Measurements from ENCODE around the gene CLK3. TPM values are rescaled to one million over a fixed set of nuclear protein-coding genes. Genes with fewer than 3 reads are reported as not detected.
"Not testable (repeated sequence)": the region's sequence is repeated elsewhere in the genome, so short reads cannot be mapped to it uniquely, and the experiment has no call there.

CLK3 gene
- total RNA-seq, 4 donors from 2014 or later = 45.4 to 152 (median 105) TPM

DNA sequence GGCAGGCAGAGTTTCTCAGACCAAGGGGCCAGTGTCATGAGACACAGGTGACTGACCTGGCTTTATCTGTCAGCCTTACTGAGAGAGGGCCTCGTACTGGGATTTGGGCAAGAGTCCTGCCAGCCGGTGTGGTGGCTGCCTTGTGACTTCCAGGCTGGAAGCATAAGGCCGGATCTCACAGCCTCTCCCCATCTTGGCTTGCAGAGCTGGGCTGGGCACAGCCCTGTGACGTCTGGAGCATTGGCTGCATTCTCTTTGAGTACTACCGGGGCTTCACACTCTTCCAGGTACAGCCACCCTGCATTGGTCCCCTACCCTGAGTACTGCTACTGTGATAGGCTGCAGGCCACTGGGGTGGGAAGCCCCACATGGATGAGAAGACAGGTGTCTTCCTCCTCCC lies 12.1 kb downstream of the CLK3 start:
- H3K4me1 ChIP-seq = no peaks in the 10 kb centered on the region
- H3K27me3 ChIP-seq = no peaks in the 10 kb centered on the region
- in situ Hi-C loops (cut with MboI; ENCODE audit: low sequenced_read_pairs in 4 of 4) (loop anchor here in 3 of 4 donors (25.0 kb wide), 1 partner anchor 310 kb away; the partner anchor contains the start of gene COX5A (in 3 of the 3)), intact Hi-C loops (cut with DNase I; ENCODE audit: low total_unique reads) (no loop called here)
- ATAC-seq (no peak), DNase-seq (no peak)
- H3K9me3 ChIP-seq = no peaks in the 10 kb centered on the region
- no peak for TF ChIP-seq POLR2A (IDR thresholded peaks at IDR 0.05)
- TF ChIP-seq, protein P1, sequence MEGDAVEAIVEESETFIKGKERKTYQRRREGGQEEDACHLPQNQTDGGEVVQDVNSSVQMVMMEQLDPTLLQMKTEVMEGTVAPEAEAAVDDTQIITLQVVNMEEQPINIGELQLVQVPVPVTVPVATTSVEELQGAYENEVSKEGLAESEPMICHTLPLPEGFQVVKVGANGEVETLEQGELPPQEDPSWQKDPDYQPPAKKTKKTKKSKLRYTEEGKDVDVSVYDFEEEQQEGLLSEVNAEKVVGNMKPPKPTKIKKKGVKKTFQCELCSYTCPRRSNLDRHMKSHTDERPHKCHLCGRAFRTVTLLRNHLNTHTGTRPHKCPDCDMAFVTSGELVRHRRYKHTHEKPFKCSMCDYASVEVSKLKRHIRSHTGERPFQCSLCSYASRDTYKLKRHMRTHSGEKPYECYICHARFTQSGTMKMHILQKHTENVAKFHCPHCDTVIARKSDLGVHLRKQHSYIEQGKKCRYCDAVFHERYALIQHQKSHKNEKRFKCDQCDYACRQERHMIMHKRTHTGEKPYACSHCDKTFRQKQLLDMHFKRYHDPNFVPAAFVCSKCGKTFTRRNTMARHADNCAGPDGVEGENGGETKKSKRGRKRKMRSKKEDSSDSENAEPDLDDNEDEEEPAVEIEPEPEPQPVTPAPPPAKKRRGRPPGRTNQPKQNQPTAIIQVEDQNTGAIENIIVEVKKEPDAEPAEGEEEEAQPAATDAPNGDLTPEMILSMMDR (IDR thresholded peaks at IDR 0.05 in 4 of 5, conservative IDR thresholded peaks at IDR 0.05 in 1 of 5) = no peak
- H3K27ac ChIP-seq = no peak overlapping the region
- H3K4me3 ChIP-seq = no peak overlapping the region
- H3K36me3 ChIP-seq = peaks cover 0 to 100% of the 10 kb centered on the region in 2 donors

DNA sequence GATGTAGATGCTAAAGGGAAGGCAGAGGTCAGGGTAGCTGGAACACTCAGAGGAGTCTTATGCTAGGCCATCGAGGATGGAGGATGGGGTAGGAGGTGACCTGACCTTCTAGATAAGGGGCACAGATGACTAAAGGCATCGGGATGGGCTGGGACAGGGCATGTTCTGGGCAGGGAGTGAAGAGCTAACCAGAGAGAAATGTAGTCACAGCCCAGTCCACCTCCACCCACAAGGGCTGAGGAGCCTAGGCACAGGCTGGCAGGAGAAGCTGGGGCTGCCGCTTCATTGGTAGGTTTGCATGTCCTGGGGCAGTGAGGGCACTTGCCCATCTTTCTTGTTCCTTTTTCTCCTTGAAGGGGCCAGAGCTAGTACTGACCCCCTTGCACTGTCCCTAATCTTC lies 12.6 kb downstream of the CLK3 start:
- no peak for TF ChIP-seq POLR2A (IDR thresholded peaks at IDR 0.05)
- TF ChIP-seq, protein P1 (IDR thresholded peaks at IDR 0.05 in 4 of 5, conservative IDR thresholded peaks at IDR 0.05 in 1 of 5) = no peak
- in situ Hi-C loops (cut with MboI; ENCODE audit: low sequenced_read_pairs in 4 of 4) = loop anchor here in 3 of 4 donors (25.0 kb wide), 1 partner anchor 309 kb away; the partner anchor contains the start of gene COX5A (in 3 of the 3)
- DNase-seq = no peak

DNA sequence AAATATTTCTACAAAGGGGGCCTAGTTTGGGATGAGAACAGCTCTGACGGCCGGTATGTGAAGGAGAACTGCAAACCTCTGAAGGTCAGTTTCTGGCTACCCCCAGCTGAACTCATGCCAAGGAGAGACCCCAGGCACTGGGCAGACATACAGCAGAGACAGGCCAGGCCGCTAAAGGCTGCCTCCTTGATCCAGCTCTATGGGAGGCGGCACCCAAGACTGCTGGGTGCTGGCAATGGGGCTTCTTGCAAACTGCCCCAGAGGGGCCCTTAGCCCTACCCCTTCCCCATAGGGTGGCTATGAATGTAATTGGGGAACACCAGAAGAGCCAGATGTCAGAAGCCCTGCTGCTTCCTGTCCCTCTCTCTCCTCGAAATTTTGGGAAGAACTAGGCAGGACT lies 13.3 kb downstream of the CLK3 start:
- TF ChIP-seq, protein P1 (IDR thresholded peaks at IDR 0.05 in 4 of 5, conservative IDR thresholded peaks at IDR 0.05 in 1 of 5) = no peak
- TF ChIP-seq POLR2A (IDR thresholded peaks at IDR 0.05) = no peak

More for the DNA sequence above, 12.6 kb downstream of the CLK3 start:
- Histone ChIP-seq H3K36me3 (peaks cover 0 to 99% of the 10 kb centered on the region in 2 donors), H3K27me3 (no peaks in the 10 kb centered on the region), H3K27ac (no peak overlapping the region), H3K4me3 (no peak overlapping the region), H3K9me3 (no peaks in the 10 kb centered on the region), H3K4me1 (no peaks in the 10 kb centered on the region)
- intact Hi-C loops (cut with DNase I; ENCODE audit: low total_unique reads) = no loop called here
- no peak for ATAC-seq

DNA sequence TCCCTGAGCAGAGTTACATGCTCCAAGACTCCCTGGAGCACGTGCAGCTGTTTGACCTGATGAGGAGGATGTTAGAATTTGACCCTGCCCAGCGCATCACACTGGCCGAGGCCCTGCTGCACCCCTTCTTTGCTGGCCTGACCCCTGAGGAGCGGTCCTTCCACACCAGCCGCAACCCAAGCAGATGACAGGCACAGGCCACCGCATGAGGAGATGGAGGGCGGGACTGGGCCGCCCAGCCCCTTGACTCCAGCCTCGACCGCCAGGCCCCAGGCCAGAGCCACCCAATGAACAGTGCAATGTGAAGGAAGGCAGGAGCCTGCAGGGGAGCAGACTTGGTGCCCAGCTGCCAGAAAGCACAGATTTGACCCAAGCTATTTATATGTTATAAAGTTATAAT lies 14.1 kb downstream of the CLK3 start:
- in situ Hi-C loops (cut with MboI; ENCODE audit: low sequenced_read_pairs in 4 of 4) = loop anchor here (5.0 to 25.0 kb wide), 3 partner anchors 138 to 308 kb away; partner anchors contain the start of gene COX5A (in 3 of the 4)

More for the DNA sequence above, 13.3 kb downstream of the CLK3 start:
- intact Hi-C loops (cut with DNase I; ENCODE audit: low total_unique reads) = no loop called here
- Histone ChIP-seq H3K27ac (no peak overlapping the region), H3K36me3 (peaks cover 0 to 99% of the 10 kb centered on the region in 2 donors), H3K9me3 (no peaks in the 10 kb centered on the region), H3K4me3 (no peak overlapping the region), H3K27me3 (no peaks in the 10 kb centered on the region), H3K4me1 (no peaks in the 10 kb centered on the region)
- ATAC-seq (no peak), DNase-seq (no peak)
- in situ Hi-C loops (cut with MboI; ENCODE audit: low sequenced_read_pairs in 4 of 4) = loop anchor here in 3 of 4 donors (25.0 kb wide), 1 partner anchor 308 kb away; the partner anchor contains the start of gene COX5A (in 3 of the 3)

DNA sequence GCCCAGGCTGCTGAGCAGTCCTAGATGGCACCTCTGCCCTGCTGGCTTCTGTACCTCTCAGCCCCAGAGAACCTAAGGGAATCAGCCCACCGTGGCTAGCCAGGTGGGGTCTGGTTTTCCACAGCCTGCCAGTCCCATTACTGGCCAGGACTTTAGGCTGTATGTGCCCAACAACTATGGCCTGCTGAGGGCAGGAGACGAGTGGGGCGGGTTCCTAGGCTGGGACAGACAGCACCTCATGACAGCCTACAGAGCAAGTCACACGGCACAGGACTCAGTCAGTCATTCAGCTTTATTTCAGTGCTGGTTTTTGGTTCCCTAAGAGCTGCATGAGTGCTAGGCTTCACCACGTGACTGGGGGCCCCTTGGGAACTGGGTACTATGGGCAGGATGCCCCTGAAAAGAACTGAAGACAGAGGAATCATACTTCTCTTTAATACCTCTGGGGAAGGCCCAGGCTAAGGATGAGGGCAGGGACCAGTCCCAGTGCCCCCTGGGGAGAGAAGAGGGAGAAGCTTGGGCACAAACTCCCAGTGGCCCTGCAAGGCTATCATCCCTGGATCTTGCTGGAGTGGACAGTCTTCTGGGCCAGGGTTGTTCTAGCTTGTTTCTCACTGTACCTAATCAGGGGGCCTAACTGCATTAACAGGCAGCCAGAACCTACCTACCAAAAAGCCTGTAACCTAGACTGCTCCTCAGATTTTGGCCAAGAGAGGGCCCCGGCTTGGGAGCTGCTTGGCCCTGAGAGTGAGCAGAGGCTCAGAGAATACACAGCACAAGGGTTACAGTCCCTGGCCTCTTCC lies 14.8 kb downstream of the CLK3 start:
- no peak overlapping the region for H3K4me3 ChIP-seq
- no peaks in the 10 kb centered on the region for H3K9me3 ChIP-seq
- no peak overlapping the region for H3K27ac ChIP-seq
- DNase-seq (no peak), ATAC-seq (no peak)
- TF ChIP-seq, protein P1 (IDR thresholded peaks at IDR 0.05 in 4 of 5, conservative IDR thresholded peaks at IDR 0.05 in 1 of 5) = no peak
- no peak for TF ChIP-seq POLR2A (IDR thresholded peaks at IDR 0.05)
- no peaks in the 10 kb centered on the region for H3K4me1 ChIP-seq
- no peaks in the 10 kb centered on the region for H3K27me3 ChIP-seq
- intact Hi-C loops (cut with DNase I; ENCODE audit: low total_unique reads) (loop anchor here (5.0 to 10.0 kb wide), 2 partner anchors 258 to 574 kb away; partner anchors contain the start of gene C15orf39), in situ Hi-C loops (cut with MboI; ENCODE audit: low sequenced_read_pairs in 4 of 4) (loop anchor here (5.0 to 25.0 kb wide), 3 partner anchors 137 to 307 kb away; partner anchors contain the start of gene COX5A (in 3 of the 4))
- H3K36me3 ChIP-seq = peaks cover 0 to 99% of the 10 kb centered on the region in 2 donors

More for the DNA sequence above, 14.1 kb downstream of the CLK3 start:
- not testable (repeated sequence) for ATAC-seq, H3K9me3 ChIP-seq, H3K4me3 ChIP-seq, H3K4me1 ChIP-seq, H3K27me3 ChIP-seq, H3K27ac ChIP-seq, DNase-seq
- peaks cover 0 to 99% of the 10 kb centered on the region in 2 donors for H3K36me3 ChIP-seq
- intact Hi-C loops (cut with DNase I; ENCODE audit: low total_unique reads) = loop anchor here (5.0 to 10.0 kb wide), 2 partner anchors 257 to 575 kb away; partner anchors contain the start of gene C15orf39

Data from gastrocnemius medialis (tissue), 4 donors.